ENCODE data around the gene PGAP2.

PGAP2 gene

DNA sequence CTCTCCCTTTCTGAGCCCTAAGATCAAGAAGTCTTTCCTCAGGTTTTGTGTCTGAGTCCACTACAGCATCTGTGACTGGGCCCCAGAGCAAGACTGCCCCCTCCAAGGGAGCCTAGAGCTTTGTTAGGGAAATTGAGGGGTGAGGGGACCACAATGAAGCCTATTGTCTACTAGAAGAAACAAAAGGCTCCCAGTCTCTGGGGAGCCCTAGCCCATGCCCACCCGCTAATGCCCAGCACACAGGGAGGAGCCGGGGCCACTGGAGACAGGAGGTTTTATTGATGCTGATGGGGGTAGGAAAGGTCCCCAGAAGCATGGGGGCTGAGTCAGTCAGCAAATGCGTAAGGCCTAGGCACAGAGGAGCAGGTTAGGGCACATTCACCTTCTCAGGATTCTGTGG, 18.4 kb downstream of the PGAP2 start:
- Histone ChIP-seq H3K27me3 (replicated peaks; ENCODE audit: insufficient read depth, low read length) (no peaks in the 10 kb centered on the region), H3K4me1 (ENCODE audit: low read length) (no peaks in the 10 kb centered on the region), H4K20me1 (ENCODE audit: insufficient read depth, low read length) (no peaks in the 10 kb centered on the region), H3K79me2 (ENCODE audit: low read length) (peaks cover 24% of the 10 kb centered on the region), H2AFZ (ENCODE audit: low read length) (no peak overlapping the region), H3F3A (ENCODE audit: insufficient read depth, low read length) (no peaks in the 10 kb centered on the region), H3K36me3 (replicated peaks; ENCODE audit: insufficient read depth, low read length) (0 out of 2 replicates have a peak, but pooled peaks cover 4% of the 10 kb centered on the region), H3K9ac (ENCODE audit: low read length) (no peak overlapping the region), H3K9me3 (replicated peaks; ENCODE audit: insufficient read depth, low read length) (no peaks in the 10 kb centered on the region), H3K4me3 (ENCODE audit: low read length) (no peak overlapping the region), H3K9me2 (replicated peaks; ENCODE audit: insufficient read depth, low read length) (no peaks in the 10 kb centered on the region), H3K27ac (ENCODE audit: low read length) (no peak overlapping the region), H3K4me2 (ENCODE audit: low read depth, low read length) (no peak overlapping the region)
- TF ChIP-seq EZH2 (optimal IDR thresholded peaks at IDR 0.05; ENCODE audit: low read depth, low read length) (no peak), EZH2phosphoT487 (IDR thresholded peaks at IDR 0.05; ENCODE audit: low read length) (no peak)
- TF ChIP-seq, protein P1, sequence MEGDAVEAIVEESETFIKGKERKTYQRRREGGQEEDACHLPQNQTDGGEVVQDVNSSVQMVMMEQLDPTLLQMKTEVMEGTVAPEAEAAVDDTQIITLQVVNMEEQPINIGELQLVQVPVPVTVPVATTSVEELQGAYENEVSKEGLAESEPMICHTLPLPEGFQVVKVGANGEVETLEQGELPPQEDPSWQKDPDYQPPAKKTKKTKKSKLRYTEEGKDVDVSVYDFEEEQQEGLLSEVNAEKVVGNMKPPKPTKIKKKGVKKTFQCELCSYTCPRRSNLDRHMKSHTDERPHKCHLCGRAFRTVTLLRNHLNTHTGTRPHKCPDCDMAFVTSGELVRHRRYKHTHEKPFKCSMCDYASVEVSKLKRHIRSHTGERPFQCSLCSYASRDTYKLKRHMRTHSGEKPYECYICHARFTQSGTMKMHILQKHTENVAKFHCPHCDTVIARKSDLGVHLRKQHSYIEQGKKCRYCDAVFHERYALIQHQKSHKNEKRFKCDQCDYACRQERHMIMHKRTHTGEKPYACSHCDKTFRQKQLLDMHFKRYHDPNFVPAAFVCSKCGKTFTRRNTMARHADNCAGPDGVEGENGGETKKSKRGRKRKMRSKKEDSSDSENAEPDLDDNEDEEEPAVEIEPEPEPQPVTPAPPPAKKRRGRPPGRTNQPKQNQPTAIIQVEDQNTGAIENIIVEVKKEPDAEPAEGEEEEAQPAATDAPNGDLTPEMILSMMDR (IDR thresholded peaks at IDR 0.05; ENCODE audit: low read length), result no peak
- DNase-seq, result no peak

DNA sequence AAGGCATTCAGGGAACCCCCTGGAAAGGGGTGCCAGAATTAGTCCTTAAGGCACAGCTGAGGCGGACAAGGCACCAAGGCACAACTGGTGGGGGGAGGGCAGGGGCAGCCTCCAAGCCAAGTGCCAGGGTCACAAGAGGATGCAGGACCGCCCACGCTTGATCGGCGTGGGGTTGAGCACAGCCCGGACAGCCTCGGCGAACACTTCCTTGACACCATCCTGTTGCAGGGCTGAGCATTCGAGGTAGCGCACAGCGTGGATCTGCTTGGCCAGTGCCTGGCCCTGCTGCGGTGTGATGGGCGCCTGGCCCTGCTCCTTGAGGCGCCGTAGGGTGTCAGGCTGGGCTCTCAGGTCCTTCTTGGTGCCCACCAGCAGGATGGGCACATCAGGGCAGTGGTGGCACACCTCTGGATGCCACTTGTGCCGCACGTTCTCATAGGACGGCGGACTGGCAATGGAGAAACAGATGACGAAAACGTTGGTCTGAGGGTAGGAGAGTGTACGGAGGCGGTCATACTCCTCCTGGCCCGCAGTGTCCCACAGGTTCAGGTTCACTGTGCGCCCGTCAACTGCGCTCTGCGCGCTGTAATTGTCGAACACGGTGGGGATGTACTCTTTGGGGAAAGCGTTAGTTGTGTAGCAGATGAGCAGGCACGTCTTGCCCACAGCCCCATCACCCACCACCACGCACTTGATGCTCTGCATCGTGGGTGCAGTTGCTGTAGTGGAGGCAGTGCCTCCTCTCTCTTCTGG, 19.2 kb downstream of the PGAP2 start:
- Histone ChIP-seq H3K79me2 (ENCODE audit: low read length) (peaks cover 33% of the 10 kb centered on the region), H3K9me2 (replicated peaks; ENCODE audit: insufficient read depth, low read length) (no peaks in the 10 kb centered on the region), H3K9me3 (replicated peaks; ENCODE audit: insufficient read depth, low read length) (no peaks in the 10 kb centered on the region), H4K20me1 (ENCODE audit: insufficient read depth, low read length) (0 out of 2 replicates have a peak, but pooled peaks cover 4% of the 10 kb centered on the region), H3K9ac (ENCODE audit: low read length) (no peak overlapping the region), H3K4me3 (ENCODE audit: low read length) (no peak overlapping the region), H3K36me3 (replicated peaks; ENCODE audit: insufficient read depth, low read length) (0 out of 2 replicates have a peak, but pooled peaks cover 4% of the 10 kb centered on the region), H3K4me1 (ENCODE audit: low read length) (no peaks in the 10 kb centered on the region), H3F3A (ENCODE audit: insufficient read depth, low read length) (no peaks in the 10 kb centered on the region), H3K4me2 (ENCODE audit: low read depth, low read length) (no peak overlapping the region), H3K27me3 (replicated peaks; ENCODE audit: insufficient read depth, low read length) (no peaks in the 10 kb centered on the region), H3K27ac (ENCODE audit: low read length) (no peak overlapping the region), H2AFZ (ENCODE audit: low read length) (no peak overlapping the region)
- DNase-seq, result no peak
- TF ChIP-seq, protein P1 (IDR thresholded peaks at IDR 0.05; ENCODE audit: low read length), result no peak
- TF ChIP-seq EZH2phosphoT487 (IDR thresholded peaks at IDR 0.05; ENCODE audit: low read length) (no peak), EZH2 (optimal IDR thresholded peaks at IDR 0.05; ENCODE audit: low read depth, low read length) (no peak)

DNA sequence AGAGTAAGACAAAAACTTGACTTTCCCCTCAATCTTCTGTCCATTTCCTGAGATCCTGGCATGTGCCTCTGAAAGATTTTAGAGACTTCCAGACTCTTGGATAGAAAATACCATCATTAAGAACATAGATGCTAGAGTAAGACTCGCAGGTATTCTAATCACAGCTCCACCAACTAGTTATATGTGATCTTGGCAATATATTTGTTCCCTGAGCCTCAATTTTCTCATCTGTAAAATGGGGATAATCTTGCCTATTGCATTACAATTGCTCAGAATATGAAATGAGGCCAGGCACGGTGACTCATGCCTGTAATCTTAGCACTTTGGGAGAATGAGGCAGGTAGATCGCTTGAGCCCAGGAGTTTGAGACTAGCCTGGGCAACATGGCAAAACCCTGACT, 21.7 kb downstream of the PGAP2 start:
- H3K27ac ChIP-seq (ENCODE audit: low read length), result no peak overlapping the region
- TF ChIP-seq, protein P1 (IDR thresholded peaks at IDR 0.05; ENCODE audit: low read length), result no peak
- DNase-seq, result no peak
- no peaks in the 10 kb centered on the region for H3F3A ChIP-seq (ENCODE audit: insufficient read depth, low read length)
- no peak overlapping the region for H3K4me3 ChIP-seq (ENCODE audit: low read length)
- no peaks in the 10 kb centered on the region for H3K4me1 ChIP-seq (ENCODE audit: low read length)
- no peaks in the 10 kb centered on the region for H3K27me3 ChIP-seq (replicated peaks; ENCODE audit: insufficient read depth, low read length)
- no peak overlapping the region for H3K4me2 ChIP-seq (ENCODE audit: low read depth, low read length)
- H3K9me3 ChIP-seq (replicated peaks; ENCODE audit: insufficient read depth, low read length), result no peaks in the 10 kb centered on the region
- no peak overlapping the region for H3K9ac ChIP-seq (ENCODE audit: low read length)
- H4K20me1 ChIP-seq (ENCODE audit: insufficient read depth, low read length), result 0 out of 2 replicates have a peak, but pooled peaks cover 6% of the 10 kb centered on the region
- 0 out of 2 replicates have a peak, but pooled peaks cover 4% of the 10 kb centered on the region for H3K36me3 ChIP-seq (replicated peaks; ENCODE audit: insufficient read depth, low read length)
- H2AFZ ChIP-seq (ENCODE audit: low read length), result no peak overlapping the region
- H3K9me2 ChIP-seq (replicated peaks; ENCODE audit: insufficient read depth, low read length), result no peaks in the 10 kb centered on the region
- peaks cover 58% of the 10 kb centered on the region for H3K79me2 ChIP-seq (ENCODE audit: low read length)

Measured in MM.1S (cell line).